ENCODE data around the gene TNK1.

- TF ChIP-seq CTCF (conservative IDR thresholded peaks at IDR 0.05; ENCODE audit: low read depth, low read length): no peak
- TF ChIP-seq EZH2 (IDR thresholded peaks at IDR 0.05; ENCODE audit: borderline replicate concordance, low read depth, low read length, poor library complexity, severe bottlenecking): no peak
These were observed 26.5 kb upstream of the TNK1 start for GRCh38 chr17:7354262-7354843.
